SK-N-SH treated with all-trans-retinoic acid at 6 μM for 48 hours (cell line): ENCODE results near the gene OR5AU1.

Source experiments
- ATAC-seq: fragments of 200-7000 bp; cut with Tn5 transposase; 3 replicates; pipeline ENCODE4 v1.9.1; 2020; ENCODE audit warnings: mild to moderate bottlenecking, moderate library complexity
- ARNTL ChIP-seq: fragments of 450-650 bp; formaldehyde crosslinking; IDR thresholded peaks from 2 replicates; pipeline ENCODE4 v1.5.0; 2020; ENCODE audit warnings: low read depth, mild to moderate bottlenecking, moderate library complexity, borderline replicate concordance
- BACH2 ChIP-seq: fragments of 250-450 bp; sonication (Bioruptor Pico); IDR thresholded peaks from 2 replicates; pipeline ENCODE4 v1.9.0; 2021; ENCODE audit warnings: mild to moderate bottlenecking, borderline replicate concordance
- CSDC2 ChIP-seq: fragments of 250-450 bp; sonication (Bioruptor Pico); IDR thresholded peaks from 2 replicates; pipeline ENCODE4 v1.5.0; 2020; ENCODE audit warnings: mild to moderate bottlenecking, moderate library complexity
- ESRRG ChIP-seq: fragments of 250-450 bp; sonication (Bioruptor Pico); IDR thresholded peaks from 2 replicates; pipeline ENCODE4 v1.6.1; 2021; ENCODE audit warnings: mild to moderate bottlenecking
- GLIS3 ChIP-seq: fragments of 250-450 bp; sonication (Bioruptor Pico); IDR thresholded peaks from 2 replicates; pipeline ENCODE4 v1.5.0; 2020; ENCODE audit warnings: mild to moderate bottlenecking, moderate library complexity
- ISL1 ChIP-seq: fragments of 250-450 bp; sonication (Bioruptor Pico); IDR thresholded peaks from 2 replicates; pipeline ENCODE4 v2.1.2; 2022; ENCODE audit warnings: mild to moderate bottlenecking, moderate library complexity
- OSR1 ChIP-seq: fragments of 250-450 bp; sonication (Bioruptor Pico); IDR thresholded peaks from 2 replicates; pipeline ENCODE4 v1.8.0; 2022; ENCODE audit warnings: moderate library complexity, mild to moderate bottlenecking, inconsistent platforms
- PPARA ChIP-seq: fragments of 250-450 bp; sonication (Bioruptor Pico); IDR thresholded peaks from 2 replicates; pipeline ENCODE4 v1.5.0; 2020; ENCODE audit warnings: mild to moderate bottlenecking, borderline replicate concordance
- RARB ChIP-seq: fragments of 250-450 bp; sonication (Bioruptor Pico); IDR thresholded peaks from 2 replicates; pipeline ENCODE4 v1.8.0; 2021; ENCODE audit warnings: mild to moderate bottlenecking, moderate library complexity
- SNAI2 ChIP-seq: fragments of 250-450 bp; sonication (Bioruptor Pico); IDR thresholded peaks from 2 replicates; pipeline ENCODE4 v1.5.0; 2020; ENCODE audit warnings: mild to moderate bottlenecking, moderate library complexity
- TCF4 ChIP-seq: fragments of 250-450 bp; sonication (Bioruptor Pico); IDR thresholded peaks from 2 replicates; pipeline ENCODE4 v1.8.0; 2021; ENCODE audit warnings: mild to moderate bottlenecking, moderate library complexity, borderline replicate concordance
- TOX ChIP-seq: fragments of 250-450 bp; sonication (Bioruptor Pico); IDR thresholded peaks from 2 replicates; pipeline ENCODE4 v1.8.0; 2021; ENCODE audit warnings: mild to moderate bottlenecking, moderate library complexity, borderline replicate concordance
- ZC3H10 ChIP-seq: fragments of 250-450 bp; sonication (Bioruptor Pico); IDR thresholded peaks from 2 replicates; pipeline ENCODE4 v1.5.1; 2021; ENCODE audit warnings: mild to moderate bottlenecking, moderate library complexity
- ZFP3 ChIP-seq: fragments of 250-450 bp; sonication (Bioruptor Pico); IDR thresholded peaks from 2 replicates; pipeline ENCODE4 v1.5.0; 2020; ENCODE audit warnings: mild to moderate bottlenecking, moderate library complexity
- ZFP30 ChIP-seq: fragments of 450-650 bp; formaldehyde crosslinking; IDR thresholded peaks from 2 replicates; pipeline ENCODE4 v1.5.0; 2022; ENCODE audit warnings: mild to moderate bottlenecking, moderate library complexity
- ZNF565 ChIP-seq: fragments of 450-650 bp; formaldehyde crosslinking; conservative IDR thresholded peaks from 2 replicates; pipeline ENCODE4 v1.5.0; 2020; ENCODE audit warnings: low read depth, mild to moderate bottlenecking, moderate library complexity
- ZNF70 ChIP-seq: fragments of 450-650 bp; formaldehyde crosslinking; IDR thresholded peaks from 2 replicates; pipeline ENCODE4 v1.5.0; 2020; ENCODE audit warnings: mild to moderate bottlenecking, moderate library complexity
- ZNF8 ChIP-seq: fragments of 450-650 bp; formaldehyde crosslinking; IDR thresholded peaks from 2 replicates; pipeline ENCODE4 v1.5.0; 2020; ENCODE audit warnings: mild to moderate bottlenecking, moderate library complexity
- TF ChIP-seq, protein P1 (sequence below): fragments of 250-450 bp; sonication (Bioruptor Pico); IDR thresholded peaks from 2 replicates; pipeline ENCODE4 v1.8.0; 2021; ENCODE audit warnings: low read depth, mild to moderate bottlenecking, moderate library complexity, borderline replicate concordance
- TF ChIP-seq, protein P2 (sequence below): fragments of 250-450 bp; sonication (Bioruptor Pico); IDR thresholded peaks from 2 replicates; pipeline ENCODE4 v1.5.1; 2021; ENCODE audit warnings: mild to moderate bottlenecking, moderate library complexity
- TF ChIP-seq, protein P3 (sequence below): fragments of 250-450 bp; sonication (Bioruptor Pico); IDR thresholded peaks from 2 replicates; pipeline ENCODE4 v1.5.0; 2020; ENCODE audit warnings: mild to moderate bottlenecking, moderate library complexity
- TF ChIP-seq, protein P4 (sequence below): fragments of 250-450 bp; sonication (Bioruptor Pico); IDR thresholded peaks from 2 replicates; pipeline ENCODE4 v1.8.0; 2020; ENCODE audit warnings: mild to moderate bottlenecking, moderate library complexity, borderline replicate concordance

OR5AU1 gene

DNA sequence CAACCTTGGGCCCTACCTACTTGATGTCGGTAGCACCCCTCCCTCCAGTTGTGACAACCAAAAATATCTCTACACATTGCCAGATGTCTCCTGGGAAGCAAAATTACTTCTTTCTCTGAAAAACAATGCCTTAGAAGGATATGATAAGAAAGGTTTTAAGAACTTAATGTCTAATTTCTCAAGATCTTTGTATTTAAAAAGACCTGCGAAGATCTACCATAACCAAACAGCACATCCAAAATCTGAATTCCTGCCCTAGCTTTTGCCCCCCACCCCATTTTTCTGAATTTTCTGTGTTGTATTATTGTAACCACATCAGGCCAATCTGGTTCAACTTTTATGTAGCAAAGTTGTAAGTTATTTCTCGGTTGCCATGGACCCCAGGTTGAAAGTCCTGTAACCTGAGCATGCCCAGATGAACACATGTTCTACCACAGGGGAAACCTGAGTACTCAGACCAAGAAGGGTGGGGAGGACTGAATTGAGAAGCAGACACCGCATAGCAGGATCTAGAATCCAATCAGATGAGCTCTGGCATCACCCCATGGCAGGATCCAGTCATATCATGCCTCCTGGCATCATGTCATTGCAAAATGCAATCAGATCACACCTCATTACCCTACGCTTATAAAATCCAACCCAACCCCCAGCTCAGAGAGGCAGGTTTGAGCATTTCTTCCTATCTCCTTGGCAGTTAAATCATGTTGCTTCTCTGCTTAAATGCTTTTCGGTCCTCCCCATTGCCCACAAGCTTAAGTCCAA is 46.3 kb downstream of the OR5AU1 start:
- no peak for ATAC-seq
- TF ChIP-seq CSDC2 (CRISPR knock-in tag) (no peak), ARNTL (no peak), ZNF565 (no peak), ISL1 (no peak), TOX (CRISPR knock-in tag) (no peak), OSR1 (no peak), GLIS3 (no peak), SNAI2 (CRISPR knock-in tag) (no peak), TCF4 (CRISPR knock-in tag) (no peak), RARB (CRISPR knock-in tag) (no peak), ZFP3 (CRISPR knock-in tag) (no peak), ZFP30 (no peak), ZC3H10 (CRISPR knock-in tag) (no peak)
- TF ChIP-seq, protein P1, sequence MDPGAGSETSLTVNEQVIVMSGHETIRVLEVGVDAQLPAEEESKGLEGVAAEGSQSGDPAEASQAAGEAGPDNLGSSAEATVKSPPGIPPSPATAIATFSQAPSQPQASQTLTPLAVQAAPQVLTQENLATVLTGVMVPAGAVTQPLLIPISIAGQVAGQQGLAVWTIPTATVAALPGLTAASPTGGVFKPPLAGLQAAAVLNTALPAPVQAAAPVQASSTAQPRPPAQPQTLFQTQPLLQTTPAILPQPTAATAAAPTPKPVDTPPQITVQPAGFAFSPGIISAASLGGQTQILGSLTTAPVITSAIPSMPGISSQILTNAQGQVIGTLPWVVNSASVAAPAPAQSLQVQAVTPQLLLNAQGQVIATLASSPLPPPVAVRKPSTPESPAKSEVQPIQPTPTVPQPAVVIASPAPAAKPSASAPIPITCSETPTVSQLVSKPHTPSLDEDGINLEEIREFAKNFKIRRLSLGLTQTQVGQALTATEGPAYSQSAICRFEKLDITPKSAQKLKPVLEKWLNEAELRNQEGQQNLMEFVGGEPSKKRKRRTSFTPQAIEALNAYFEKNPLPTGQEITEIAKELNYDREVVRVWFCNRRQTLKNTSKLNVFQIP (CRISPR knock-in tag) = no peak
- TF ChIP-seq, protein P2, sequence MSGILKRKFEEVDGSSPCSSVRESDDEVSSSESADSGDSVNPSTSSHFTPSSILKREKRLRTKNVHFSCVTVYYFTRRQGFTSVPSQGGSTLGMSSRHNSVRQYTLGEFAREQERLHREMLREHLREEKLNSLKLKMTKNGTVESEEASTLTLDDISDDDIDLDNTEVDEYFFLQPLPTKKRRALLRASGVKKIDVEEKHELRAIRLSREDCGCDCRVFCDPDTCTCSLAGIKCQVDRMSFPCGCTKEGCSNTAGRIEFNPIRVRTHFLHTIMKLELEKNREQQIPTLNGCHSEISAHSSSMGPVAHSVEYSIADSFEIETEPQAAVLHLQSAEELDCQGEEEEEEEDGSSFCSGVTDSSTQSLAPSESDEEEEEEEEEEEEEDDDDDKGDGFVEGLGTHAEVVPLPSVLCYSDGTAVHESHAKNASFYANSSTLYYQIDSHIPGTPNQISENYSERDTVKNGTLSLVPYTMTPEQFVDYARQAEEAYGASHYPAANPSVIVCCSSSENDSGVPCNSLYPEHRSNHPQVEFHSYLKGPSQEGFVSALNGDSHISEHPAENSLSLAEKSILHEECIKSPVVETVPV (CRISPR knock-in tag) = no peak

DNA sequence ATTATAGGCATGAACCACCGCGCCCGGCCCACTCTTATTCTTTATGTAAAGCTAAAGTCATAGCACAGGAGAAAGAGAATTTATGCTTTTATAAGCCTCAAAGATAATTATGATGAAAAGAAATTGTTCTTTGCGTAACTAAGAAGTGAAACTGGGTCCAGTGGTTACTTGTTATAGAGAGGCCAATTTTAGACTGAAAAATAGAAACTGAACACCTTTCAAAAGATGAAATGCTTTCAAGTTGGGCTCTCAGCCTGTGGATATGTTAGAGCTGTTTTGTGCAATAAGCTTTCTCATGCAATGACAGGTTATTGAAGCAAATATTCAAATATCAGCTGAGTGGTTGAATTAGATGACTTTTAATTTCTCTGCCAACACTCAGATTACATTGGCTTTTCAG is 47.1 kb downstream of the OR5AU1 start:
- TF ChIP-seq ZNF70 (no peak), OSR1 (no peak), ZFP3 (CRISPR knock-in tag) (no peak), ARNTL (no peak), ZC3H10 (CRISPR knock-in tag) (no peak), SNAI2 (CRISPR knock-in tag) (no peak), ZFP30 (no peak), CSDC2 (CRISPR knock-in tag) (no peak), ISL1 (no peak), ZNF8 (CRISPR knock-in tag) (no peak), PPARA (CRISPR knock-in tag) (no peak), TCF4 (CRISPR knock-in tag) (no peak), TOX (CRISPR knock-in tag) (no peak), RARB (CRISPR knock-in tag) (no peak), ESRRG (no peak), BACH2 (CRISPR knock-in tag) (no peak), GLIS3 (no peak)
- TF ChIP-seq, protein P2 (CRISPR knock-in tag) = no peak
- TF ChIP-seq, protein P3, sequence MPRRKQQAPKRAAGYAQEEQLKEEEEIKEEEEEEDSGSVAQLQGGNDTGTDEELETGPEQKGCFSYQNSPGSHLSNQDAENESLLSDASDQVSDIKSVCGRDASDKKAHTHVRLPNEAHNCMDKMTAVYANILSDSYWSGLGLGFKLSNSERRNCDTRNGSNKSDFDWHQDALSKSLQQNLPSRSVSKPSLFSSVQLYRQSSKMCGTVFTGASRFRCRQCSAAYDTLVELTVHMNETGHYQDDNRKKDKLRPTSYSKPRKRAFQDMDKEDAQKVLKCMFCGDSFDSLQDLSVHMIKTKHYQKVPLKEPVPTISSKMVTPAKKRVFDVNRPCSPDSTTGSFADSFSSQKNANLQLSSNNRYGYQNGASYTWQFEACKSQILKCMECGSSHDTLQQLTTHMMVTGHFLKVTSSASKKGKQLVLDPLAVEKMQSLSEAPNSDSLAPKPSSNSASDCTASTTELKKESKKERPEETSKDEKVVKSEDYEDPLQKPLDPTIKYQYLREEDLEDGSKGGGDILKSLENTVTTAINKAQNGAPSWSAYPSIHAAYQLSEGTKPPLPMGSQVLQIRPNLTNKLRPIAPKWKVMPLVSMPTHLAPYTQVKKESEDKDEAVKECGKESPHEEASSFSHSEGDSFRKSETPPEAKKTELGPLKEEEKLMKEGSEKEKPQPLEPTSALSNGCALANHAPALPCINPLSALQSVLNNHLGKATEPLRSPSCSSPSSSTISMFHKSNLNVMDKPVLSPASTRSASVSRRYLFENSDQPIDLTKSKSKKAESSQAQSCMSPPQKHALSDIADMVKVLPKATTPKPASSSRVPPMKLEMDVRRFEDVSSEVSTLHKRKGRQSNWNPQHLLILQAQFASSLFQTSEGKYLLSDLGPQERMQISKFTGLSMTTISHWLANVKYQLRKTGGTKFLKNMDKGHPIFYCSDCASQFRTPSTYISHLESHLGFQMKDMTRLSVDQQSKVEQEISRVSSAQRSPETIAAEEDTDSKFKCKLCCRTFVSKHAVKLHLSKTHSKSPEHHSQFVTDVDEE = no peak
- TF ChIP-seq, protein P4, sequence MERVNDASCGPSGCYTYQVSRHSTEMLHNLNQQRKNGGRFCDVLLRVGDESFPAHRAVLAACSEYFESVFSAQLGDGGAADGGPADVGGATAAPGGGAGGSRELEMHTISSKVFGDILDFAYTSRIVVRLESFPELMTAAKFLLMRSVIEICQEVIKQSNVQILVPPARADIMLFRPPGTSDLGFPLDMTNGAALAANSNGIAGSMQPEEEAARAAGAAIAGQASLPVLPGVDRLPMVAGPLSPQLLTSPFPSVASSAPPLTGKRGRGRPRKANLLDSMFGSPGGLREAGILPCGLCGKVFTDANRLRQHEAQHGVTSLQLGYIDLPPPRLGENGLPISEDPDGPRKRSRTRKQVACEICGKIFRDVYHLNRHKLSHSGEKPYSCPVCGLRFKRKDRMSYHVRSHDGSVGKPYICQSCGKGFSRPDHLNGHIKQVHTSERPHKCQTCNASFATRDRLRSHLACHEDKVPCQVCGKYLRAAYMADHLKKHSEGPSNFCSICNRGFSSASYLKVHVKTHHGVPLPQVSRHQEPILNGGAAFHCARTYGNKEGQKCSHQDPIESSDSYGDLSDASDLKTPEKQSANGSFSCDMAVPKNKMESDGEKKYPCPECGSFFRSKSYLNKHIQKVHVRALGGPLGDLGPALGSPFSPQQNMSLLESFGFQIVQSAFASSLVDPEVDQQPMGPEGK (CRISPR knock-in tag) = no peak
- TF ChIP-seq, all 23 proteins: peak for 0
- no peak for ATAC-seq
